Liver (tissue), 9 donors: ENCODE data around the gene ZFYVE19. TPM values are rescaled to one million over a fixed set of nuclear protein-coding genes. Genes with fewer than 3 reads are reported as not detected.

Experiments
- DNase-seq: peaks from one replicate; pipeline ENCODE4 v3.0.0-alpha.2; 2017; ENCODE audit warnings: low spot score
- H3K27ac ChIP-seq, 2 donors: one replicate each; pipeline ENCODE4 v1.7.0; 2013; ENCODE audit warnings: inconsistent platforms in 2 of 2, low read length in 2 of 2, control low read depth in 1 of 2, low read depth in 1 of 2, mild to moderate bottlenecking in 1 of 2
- H3K27me3 ChIP-seq, 4 donors: one replicate each; pipeline versions ENCODE4 v1.6.1 to v1.7.0; 2013; ENCODE audit warnings: low read length in 3 of 4, inconsistent platforms in 1 of 4, mild to moderate bottlenecking in 1 of 4, moderate library complexity in 1 of 4; ENCODE audit not compliant: control insufficient read depth in 4 of 4, insufficient read depth in 4 of 4
- H3K36me3 ChIP-seq, 4 donors: one replicate each; pipeline versions ENCODE4 v1.6.1 to v1.7.0; 2013; ENCODE audit warnings: low read length in 3 of 4, mild to moderate bottlenecking in 3 of 4, low read depth in 1 of 4, moderate library complexity in 1 of 4; ENCODE audit not compliant: control insufficient read depth in 4 of 4, insufficient read depth in 3 of 4
- H3K4me1 ChIP-seq, 4 donors: one replicate each; pipeline versions ENCODE4 v1.6.1 to v1.7.0; 2013; ENCODE audit warnings: low read length in 3 of 4, mild to moderate bottlenecking in 3 of 4, moderate library complexity in 1 of 4; ENCODE audit not compliant: control insufficient read depth in 4 of 4, insufficient read depth in 4 of 4
- H3K4me3 ChIP-seq, 3 donors: one replicate each; pipeline versions ENCODE4 v1.6.1 to v1.7.0; 2013; ENCODE audit warnings: low read length in 3 of 3, control low read depth in 1 of 3, low read depth in 1 of 3, mild to moderate bottlenecking in 1 of 3
- H3K9ac ChIP-seq, 2 donors: one replicate each; pipeline ENCODE4 v1.7.0; 2013; ENCODE audit warnings: low read length in 2 of 2, mild to moderate bottlenecking in 2 of 2, moderate library complexity in 2 of 2, control low read depth in 1 of 2, low read depth in 1 of 2
- H3K9me3 ChIP-seq, 4 donors: one replicate each; pipeline versions ENCODE4 v1.6.1 to v1.7.0; 2013; ENCODE audit warnings: low read length in 3 of 4; ENCODE audit not compliant: control insufficient read depth in 4 of 4
- CTCF ChIP-seq: fragments of 150-350 bp; IDR thresholded peaks from 2 replicates; pipeline ENCODE4 v1.5.1; 2017; ENCODE audit warnings: improper control_type of control experiment, low read depth, low read length; ENCODE audit not compliant: missing input control
- EGR1 ChIP-seq, 2 donors: IDR thresholded peaks; 2 replicates each; pipeline ENCODE4 v1.6.1; 2016 to 2018; ENCODE audit warnings: antibody characterized with exemption in 2 of 2, low read depth in 2 of 2
- FOXA1 ChIP-seq: IDR thresholded peaks from 2 replicates; pipeline ENCODE4 v1.6.1; 2016; ENCODE audit warnings: antibody characterized with exemption
- FOXA2 ChIP-seq: IDR thresholded peaks from 2 replicates; pipeline ENCODE4 v1.6.1; 2016; ENCODE audit warnings: antibody characterized with exemption
- GABPA ChIP-seq, 2 donors: IDR thresholded peaks in 1 of 2; conservative IDR thresholded peaks in 1 of 2; 2 replicates each; pipeline ENCODE4 v1.6.1; 2016; ENCODE audit warnings: antibody characterized with exemption in 2 of 2, mild to moderate bottlenecking in 1 of 2, moderate library complexity in 1 of 2
- HNF4A ChIP-seq, 2 donors: conservative IDR thresholded peaks; 2 replicates each; pipeline ENCODE4 v1.6.1; 2016; ENCODE audit warnings: antibody characterized with exemption in 2 of 2, mild to moderate bottlenecking in 2 of 2
- HNF4G ChIP-seq: IDR thresholded peaks from 2 replicates; pipeline ENCODE4 v1.6.1; 2016; ENCODE audit warnings: antibody characterized with exemption
- JUND ChIP-seq, 2 donors: IDR thresholded peaks; 2 replicates each; pipeline ENCODE4 v1.6.1; 2016; ENCODE audit warnings: antibody characterized with exemption in 2 of 2
- MAX ChIP-seq: IDR thresholded peaks from 2 replicates; pipeline ENCODE4 v1.6.1; 2016; ENCODE audit warnings: antibody characterized with exemption
- NR2F2 ChIP-seq: IDR thresholded peaks from 2 replicates; pipeline ENCODE4 v1.6.1; 2016; ENCODE audit warnings: antibody characterized with exemption
- RAD21 ChIP-seq, 2 donors: IDR thresholded peaks; 2 replicates each; pipeline ENCODE4 v1.6.1; 2016; ENCODE audit warnings: antibody characterized with exemption in 2 of 2, mild to moderate bottlenecking in 2 of 2
- RXRA ChIP-seq, 2 donors: IDR thresholded peaks; 2 replicates each; pipeline ENCODE4 v1.6.1; 2017 to 2018; ENCODE audit warnings: antibody characterized with exemption in 2 of 2, mild to moderate bottlenecking in 1 of 2
- SP1 ChIP-seq: IDR thresholded peaks from 2 replicates; pipeline ENCODE4 v1.6.1; 2018; ENCODE audit warnings: antibody characterized with exemption, mild to moderate bottlenecking
- TAF1 ChIP-seq: conservative IDR thresholded peaks from 2 replicates; pipeline ENCODE4 v1.6.1; 2016; ENCODE audit warnings: antibody characterized with exemption, mild to moderate bottlenecking
- YY1 ChIP-seq: IDR thresholded peaks from 2 replicates; pipeline ENCODE4 v1.6.1; 2016; ENCODE audit warnings: antibody characterized with exemption, mild to moderate bottlenecking
- WGBS: extraction: QIAGEN DNeasy Blood & Tissue Kit; methylation state at CpG from one replicate; pipeline ENCODE4 v1.1.7; 2013; 5-methylcytosine and 5-hydroxymethylcytosine counted together
- polyA plus RNA-seq, 2 donors: library from polyadenylated mRNA; stranded (reverse) in 1 of 2; unstranded in 1 of 2; fragments of 200-250 nt in 1 of 2; fragments of >200 nt in 1 of 2; fragmentation: Nextera tagmentation in 1 of 2; extraction: Ambion mirVana in 1 of 2; gene quantifications; one replicate each; pipeline versions ENCODE4 v1.2.1 to v1.2.3, GENCODE V29; 2013 to 2015
- total RNA-seq, 2 donors: library from RNA; depleted of rRNA; stranded (reverse); fragments of >200 nt; gene quantifications; one replicate each; pipeline ENCODE4 v1.2.3, GENCODE V29; 2014
- TF ChIP-seq, protein P1 (sequence below): IDR thresholded peaks from 2 replicates; pipeline ENCODE4 v1.6.1; 2016; ENCODE audit warnings: antibody characterized with exemption, mild to moderate bottlenecking
- TF ChIP-seq, protein P2 (sequence below): IDR thresholded peaks from 2 replicates; pipeline ENCODE4 v1.6.1; 2016; ENCODE audit warnings: antibody characterized with exemption
- donor health status: healthy.
- donor health status: healthy.
- donor health status: healthy.
- donor health status: healthy.
- donor health status: healthy.

The ZFYVE19 gene
- total and polyA plus RNA-seq, 4 donors = 10.4 to 41.2 (median 19.7) TPM

GRCh38 chr15:40787344-40787841 is 19.5 kb upstream of the ZFYVE19 start:
- Histone ChIP-seq H3K4me3 (no peak overlapping the region), H3K27ac (peak overlapping the region in 1 of 2 donors; percentile 10), H3K4me1 (peaks cover 0 to 18% (median 8%) of the 10 kb centered on the region in 4 donors), H3K9me3 (no peaks in the 10 kb centered on the region), H3K36me3 (peaks cover 0 to 5% (median under 1%) of the 10 kb centered on the region in 4 donors), H3K27me3 (no peaks in the 10 kb centered on the region), H3K9ac (no peak overlapping the region)
- DNase-seq = no peak
- WGBS = 38% methylated on average over 4 of the region's 4 CpGs
- TF ChIP-seq SP1 = peak; percentile 17
- TF ChIP-seq, protein P1, sequence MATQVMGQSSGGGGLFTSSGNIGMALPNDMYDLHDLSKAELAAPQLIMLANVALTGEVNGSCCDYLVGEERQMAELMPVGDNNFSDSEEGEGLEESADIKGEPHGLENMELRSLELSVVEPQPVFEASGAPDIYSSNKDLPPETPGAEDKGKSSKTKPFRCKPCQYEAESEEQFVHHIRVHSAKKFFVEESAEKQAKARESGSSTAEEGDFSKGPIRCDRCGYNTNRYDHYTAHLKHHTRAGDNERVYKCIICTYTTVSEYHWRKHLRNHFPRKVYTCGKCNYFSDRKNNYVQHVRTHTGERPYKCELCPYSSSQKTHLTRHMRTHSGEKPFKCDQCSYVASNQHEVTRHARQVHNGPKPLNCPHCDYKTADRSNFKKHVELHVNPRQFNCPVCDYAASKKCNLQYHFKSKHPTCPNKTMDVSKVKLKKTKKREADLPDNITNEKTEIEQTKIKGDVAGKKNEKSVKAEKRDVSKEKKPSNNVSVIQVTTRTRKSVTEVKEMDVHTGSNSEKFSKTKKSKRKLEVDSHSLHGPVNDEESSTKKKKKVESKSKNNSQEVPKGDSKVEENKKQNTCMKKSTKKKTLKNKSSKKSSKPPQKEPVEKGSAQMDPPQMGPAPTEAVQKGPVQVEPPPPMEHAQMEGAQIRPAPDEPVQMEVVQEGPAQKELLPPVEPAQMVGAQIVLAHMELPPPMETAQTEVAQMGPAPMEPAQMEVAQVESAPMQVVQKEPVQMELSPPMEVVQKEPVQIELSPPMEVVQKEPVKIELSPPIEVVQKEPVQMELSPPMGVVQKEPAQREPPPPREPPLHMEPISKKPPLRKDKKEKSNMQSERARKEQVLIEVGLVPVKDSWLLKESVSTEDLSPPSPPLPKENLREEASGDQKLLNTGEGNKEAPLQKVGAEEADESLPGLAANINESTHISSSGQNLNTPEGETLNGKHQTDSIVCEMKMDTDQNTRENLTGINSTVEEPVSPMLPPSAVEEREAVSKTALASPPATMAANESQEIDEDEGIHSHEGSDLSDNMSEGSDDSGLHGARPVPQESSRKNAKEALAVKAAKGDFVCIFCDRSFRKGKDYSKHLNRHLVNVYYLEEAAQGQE = no peak
- no peak for TF ChIP-seq RAD21 (IDR thresholded peaks at IDR 0.05)
- TF ChIP-seq CTCF = no peak

GRCh38 chr15:40787991-40788390 is 18.9 kb upstream of the ZFYVE19 start:
- TF ChIP-seq, protein P2, sequence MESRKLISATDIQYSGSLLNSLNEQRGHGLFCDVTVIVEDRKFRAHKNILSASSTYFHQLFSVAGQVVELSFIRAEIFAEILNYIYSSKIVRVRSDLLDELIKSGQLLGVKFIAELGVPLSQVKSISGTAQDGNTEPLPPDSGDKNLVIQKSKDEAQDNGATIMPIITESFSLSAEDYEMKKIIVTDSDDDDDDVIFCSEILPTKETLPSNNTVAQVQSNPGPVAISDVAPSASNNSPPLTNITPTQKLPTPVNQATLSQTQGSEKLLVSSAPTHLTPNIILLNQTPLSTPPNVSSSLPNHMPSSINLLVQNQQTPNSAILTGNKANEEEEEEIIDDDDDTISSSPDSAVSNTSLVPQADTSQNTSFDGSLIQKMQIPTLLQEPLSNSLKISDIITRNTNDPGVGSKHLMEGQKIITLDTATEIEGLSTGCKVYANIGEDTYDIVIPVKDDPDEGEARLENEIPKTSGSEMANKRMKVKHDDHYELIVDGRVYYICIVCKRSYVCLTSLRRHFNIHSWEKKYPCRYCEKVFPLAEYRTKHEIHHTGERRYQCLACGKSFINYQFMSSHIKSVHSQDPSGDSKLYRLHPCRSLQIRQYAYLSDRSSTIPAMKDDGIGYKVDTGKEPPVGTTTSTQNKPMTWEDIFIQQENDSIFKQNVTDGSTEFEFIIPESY = no peak
- TF ChIP-seq JUND (IDR thresholded peaks at IDR 0.05) (no peak), TAF1 (no peak), RAD21 (IDR thresholded peaks at IDR 0.05) (no peak), GABPA (IDR thresholded peaks at IDR 0.05 in 1 of 2, conservative IDR thresholded peaks at IDR 0.05 in 1 of 2) (no peak), NR2F2 (no peak), YY1 (no peak)
- no peak for DNase-seq
- Histone ChIP-seq H3K36me3 (peaks cover 0 to 5% (median under 1%) of the 10 kb centered on the region in 4 donors), H3K9ac (no peak overlapping the region), H3K27me3 (no peaks in the 10 kb centered on the region), H3K27ac (peak overlapping the region in 1 of 2 donors; percentile 10), H3K4me3 (no peak overlapping the region), H3K9me3 (no peaks in the 10 kb centered on the region), H3K4me1 (peaks cover 1 to 18% (median 8%) of the 10 kb centered on the region in 4 donors)
- 77% methylated on average over 6 of the region's 6 CpGs for WGBS

DNA sequence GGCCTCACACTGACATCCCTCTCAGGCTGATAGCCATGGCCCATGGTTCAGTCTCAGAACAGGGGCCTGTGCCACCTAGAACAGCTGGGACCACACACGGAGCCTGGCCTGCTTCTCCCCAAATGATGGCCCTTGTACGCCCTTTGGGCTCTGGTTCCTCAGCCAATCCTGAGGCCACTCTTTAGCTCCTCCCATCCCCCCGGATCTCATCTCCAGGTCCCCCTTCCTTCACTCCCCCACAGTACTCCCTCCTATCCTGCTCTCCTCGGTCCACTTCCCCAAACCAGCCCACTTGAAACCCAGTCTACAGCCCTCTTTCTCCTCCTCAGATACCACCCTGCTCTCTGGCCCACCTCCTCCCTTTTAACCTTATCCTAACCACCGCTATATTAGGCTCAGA is 17.8 kb upstream of the ZFYVE19 start:
- no peak overlapping the region for H3K4me3 ChIP-seq
- 93% methylated on average over 5 of the region's 5 CpGs for WGBS
- peaks cover 2 to 24% (median 10%) of the 10 kb centered on the region in 4 donors for H3K4me1 ChIP-seq
- no peak overlapping the region for H3K9ac ChIP-seq
- H3K36me3 ChIP-seq = peaks cover 0 to 5% (median under 1%) of the 10 kb centered on the region in 4 donors
- H3K27me3 ChIP-seq = no peaks in the 10 kb centered on the region
- no peaks in the 10 kb centered on the region for H3K9me3 ChIP-seq
- no peak for DNase-seq
- no peak overlapping the region for H3K27ac ChIP-seq
- TF ChIP-seq YY1 (no peak), SP1 (no peak), EGR1 (IDR thresholded peaks at IDR 0.05; ENCODE audit: low read depth in 2 of 2) (no peak), NR2F2 (no peak), FOXA2 (no peak), GABPA (IDR thresholded peaks at IDR 0.05 in 1 of 2, conservative IDR thresholded peaks at IDR 0.05 in 1 of 2) (no peak), HNF4G (no peak), FOXA1 (no peak), HNF4A (conservative IDR thresholded peaks at IDR 0.05) (no peak), MAX (no peak), JUND (IDR thresholded peaks at IDR 0.05) (no peak), RXRA (IDR thresholded peaks at IDR 0.05) (no peak)
- TF ChIP-seq, protein P1 = no peak
